Endothelial cell of umbilical vein (primary cell): ENCODE data around the gene C19orf25. TPM values are rescaled to one million over a fixed set of nuclear protein-coding genes. Genes with fewer than 3 reads are reported as not detected.

Experiments
- BruUV-seq: library from RNA; stranded (reverse); fragments of 400-500 nt; replicated peaks from 2 replicates; lab custom pipeline; 2021; lab: Mats Ljungman, UMichigan
- CTCF ChIA-PET: fragments of 300-600, 350-600 bp; sonication (Branson Sonifier 250); formaldehyde crosslinking; loops from one replicate; lab custom pipeline; 2021; ENCODE audit warnings: antibody characterized with exemption, inconsistent platforms; lab: Charles Lee
- POLR2A ChIA-PET: fragments of 300-600, 350-600 bp; sonication (Branson Sonifier 250); formaldehyde crosslinking; loops from one replicate; lab custom pipeline; 2021; ENCODE audit warnings: antibody characterized with exemption, inconsistent platforms; lab: Charles Lee
- DNase-seq: peaks from one replicate; pipeline ENCODE4 v3.0.0-alpha.2; 2011; ENCODE audit warnings: low read depth, low spot score
- FAIRE-seq: peaks from 2 replicates; lab custom pipeline; 2011; peaks lifted over from hg19 to GRCh38; lab: Jason Lieb, UNC
- H2AFZ ChIP-seq: 2 replicates; pipeline ENCODE4 v1.6.0; 2012; ENCODE audit warnings: low read depth, low read length, control low read depth, inconsistent platforms
- H3K27ac ChIP-seq: 2 replicates; pipeline ENCODE4 v1.5.1; 2011; ENCODE audit warnings: low read depth, mild to moderate bottlenecking, control low read depth, low read length, moderate library complexity; ENCODE audit not compliant: insufficient read depth
- H3K27me3 ChIP-seq, 2 experiments: 2 replicates each; pipeline versions ENCODE4 v1.6.0 to v1.6.1; 2011; ENCODE audit warnings: low read length in 2 of 2, mixed read lengths in 1 of 2; ENCODE audit not compliant: control insufficient read depth in 2 of 2, insufficient read depth in 2 of 2
- H3K36me3 ChIP-seq, 2 experiments: 2 replicates in 1 of 2; 3 replicates in 1 of 2; pipeline ENCODE4 v1.5.1; 2011; ENCODE audit warnings: low read length in 2 of 2, mild to moderate bottlenecking in 1 of 2, moderate library complexity in 1 of 2; ENCODE audit not compliant: control insufficient read depth in 2 of 2, insufficient read depth in 2 of 2; ENCODE audit errors: extremely low read depth in 1 of 2
- H3K4me1 ChIP-seq: 3 replicates; pipeline ENCODE4 v1.5.1; 2011; ENCODE audit warnings: mild to moderate bottlenecking, low read length; ENCODE audit not compliant: control insufficient read depth, insufficient read depth; ENCODE audit errors: extremely low read depth
- H3K4me2 ChIP-seq: 2 replicates; pipeline ENCODE4 v1.6.1; 2011; ENCODE audit warnings: low read length, control low read depth, mixed read lengths; ENCODE audit not compliant: insufficient read depth
- H3K4me3 ChIP-seq, 3 experiments: fragments of 200-600 bp in 1 of 3; sonication (generic), shearing (Covaris generic) in 1 of 3; replicated peaks in 1 of 3; 2 replicates each; pipeline ENCODE4 v1.5.1; 2011 to 2016; ENCODE audit warnings: control low read depth in 3 of 3, low read length in 3 of 3, mild to moderate bottlenecking in 2 of 3, inconsistent platforms in 1 of 3, low read depth in 1 of 3, moderate library complexity in 1 of 3; ENCODE audit not compliant: insufficient read depth in 1 of 3
- H3K79me2 ChIP-seq: 2 replicates; pipeline ENCODE4 v1.6.0; 2012; ENCODE audit warnings: low read length, inconsistent platforms; ENCODE audit not compliant: control insufficient read depth, insufficient read depth
- H3K9ac ChIP-seq: replicated peaks from 2 replicates; pipeline ENCODE3; 2011; ENCODE audit warnings: low read length, control low read depth; ENCODE audit not compliant: insufficient read depth; ENCODE audit errors: extremely low read depth
- H3K9me1 ChIP-seq: replicated peaks from 3 replicates; pipeline ENCODE4 v1.6.0; 2011; ENCODE audit warnings: mild to moderate bottlenecking, low read length; ENCODE audit not compliant: control insufficient read depth, insufficient read depth; ENCODE audit errors: extremely low read depth
- H3K9me3 ChIP-seq: replicated peaks from 2 replicates; pipeline ENCODE4 v1.5.1; 2012; ENCODE audit warnings: low read length, inconsistent platforms; ENCODE audit not compliant: control insufficient read depth, insufficient read depth
- H4K20me1 ChIP-seq: replicated peaks from 2 replicates; pipeline ENCODE3; 2011; ENCODE audit warnings: mild to moderate bottlenecking, low read length; ENCODE audit not compliant: control insufficient read depth, insufficient read depth; ENCODE audit errors: extremely low read depth
- CTCF ChIP-seq, 2 donors: IDR thresholded peaks; 1 replicate in 1 of 2; 2 replicates in 1 of 2; pipeline ENCODE4 v1.5.1; 2011; ENCODE audit warnings: low read length in 2 of 2, mild to moderate bottlenecking in 2 of 2, moderate library complexity in 2 of 2, control low read depth in 1 of 2, inconsistent platforms in 1 of 2, low read depth in 1 of 2; ENCODE audit not compliant: insufficient read depth in 1 of 2; ENCODE audit errors: extremely low read depth in 1 of 2
- EZH2 ChIP-seq: IDR thresholded peaks from 2 replicates; pipeline ENCODE4 v1.6.1; 2012; ENCODE audit warnings: borderline replicate concordance, low read depth, mild to moderate bottlenecking, moderate library complexity, low read length, inconsistent platforms; ENCODE audit not compliant: severe bottlenecking
- FOS ChIP-seq: IDR thresholded peaks from 2 replicates; pipeline ENCODE4 v1.6.1; 2011; ENCODE audit warnings: mild to moderate bottlenecking, low read length, moderate library complexity, borderline replicate concordance; ENCODE audit not compliant: insufficient read depth
- GATA2 ChIP-seq: IDR thresholded peaks from 2 replicates; pipeline ENCODE4 v1.7.0; 2011; ENCODE audit warnings: low read depth, mild to moderate bottlenecking, moderate library complexity, mixed read lengths, low read length; ENCODE audit not compliant: insufficient read length, insufficient read depth
- JUN ChIP-seq: IDR thresholded peaks from 2 replicates; pipeline ENCODE4 v1.6.1; 2011; ENCODE audit warnings: borderline replicate concordance, low read depth; ENCODE audit not compliant: insufficient read length, insufficient read depth
- MAX ChIP-seq: IDR thresholded peaks from 2 replicates; pipeline ENCODE4 v1.6.1; 2011; ENCODE audit not compliant: insufficient read depth, insufficient read length
- MYC ChIP-seq: IDR thresholded peaks from one replicate; pipeline ENCODE4 v1.6.1; 2011; ENCODE audit warnings: mild to moderate bottlenecking, low read depth, low read length
- POLR2A ChIP-seq: IDR thresholded peaks from 2 replicates; pipeline ENCODE4 v1.6.1; 2012; ENCODE audit warnings: low read depth, mild to moderate bottlenecking, control low read depth, low read length
- POLR2AphosphoS5 ChIP-seq: IDR thresholded peaks from 2 replicates; pipeline ENCODE4 v1.6.1; 2012; ENCODE audit warnings: low read depth, mild to moderate bottlenecking, control low read depth, low read length, moderate library complexity; ENCODE audit not compliant: insufficient read depth
- dilution Hi-C: fragments of 300-500 bp; cut with MboI; formaldehyde crosslinking; loops from one replicate; pipeline ENCODE4 v1.15.0; 2019; ENCODE audit warnings: low sequenced_read_pairs; ENCODE audit not compliant: extremely low pct_ligation_motif_present
- intact Hi-C: fragments of 100-400 bp; cut with micrococcal nuclease; formaldehyde crosslinking; loops from one replicate; pipeline ENCODE4 v1.10.0; 2022
- polyA plus RNA-seq, 4 experiments: library from polyadenylated mRNA; depleted of rRNA in 3 of 4; stranded (reverse) in 3 of 4; unstranded in 1 of 4; fragments of >200 nt; gene quantifications; 2 replicates each; pipeline versions ENCODE4 v1.2.1 to v1.2.3, GENCODE V29; 2011 to 2012; ENCODE audit warnings: missing spikeins in 1 of 4
- total RNA-seq: library from RNA; stranded (reverse); gene quantifications from 2 replicates; pipeline ENCODE4 v1.2.3, GENCODE V29; 2021

Gene C19orf25
- total and polyA plus RNA-seq, 2 donors (not counting 3 experiments of a cell fraction or from before 2014, with no cell fraction given): 28.0 to 34.6 TPM

- FAIRE-seq: peak; percentile 42
- Histone ChIP-seq H3K79me2 (peaks cover 34% of the 10 kb centered on the region), H3K36me3 (peaks cover 7 to 29% of the 10 kb centered on the region in 2 experiments), H3K4me1 (peaks cover 6% of the 10 kb centered on the region), H4K20me1 (no peaks in the 10 kb centered on the region), H3K9ac (peak overlapping the region; percentile 91), H3K4me2 (peak overlapping the region; percentile 58), H2AFZ (no peak overlapping the region), H3K27ac (peak overlapping the region; percentile 89), H3K9me1 (no peaks in the 10 kb centered on the region), H3K4me3 (peak overlapping the region; percentile 75 to 89 (median 85)), H3K27me3 (no peaks in the 10 kb centered on the region), H3K9me3 (no peaks in the 10 kb centered on the region)
- TF ChIP-seq GATA2 (no peak), JUN (no peak)
- intact Hi-C loops (loop anchor here (1.0 to 2.0 kb wide), 3 partner anchors 24 to 160 kb away; partner anchors contain the start of gene DAZAP1), dilution Hi-C loops (no loop called here)
- POLR2A ChIA-PET: no interaction called here
- DNase-seq: peak; percentile 18
- BruUV-seq: no TSS peak
- CTCF ChIA-PET: no interaction called here
Observed at GRCh38 chr19:1438933-1439354, 40.1 kb downstream of the C19orf25 start.

GRCh38 chr19:1438035-1438932 lies 40.7 kb downstream of the C19orf25 start, which contains the start of gene RPS15:
TSS of gene RPS15 (plus strand) at chr19:1438396. CDS start at chr19:1438426, 30 bp downstream.
- Histone ChIP-seq H4K20me1 (no peaks in the 10 kb centered on the region), H3K27ac (peak within 1 kb of the TSS; percentile 89), H3K9me1 (no peaks in the 10 kb centered on the region), H2AFZ (no peak within 1 kb of the TSS), H3K4me3 (peak within 1 kb of the TSS; percentile 75 to 89 (median 85)), H3K4me1 (peaks cover 6% of the 10 kb centered on the region), H3K9ac (peak within 1 kb of the TSS; percentile 91), H3K4me2 (peak within 1 kb of the TSS; percentile 58), H3K36me3 (peaks cover 7 to 35% of the 10 kb centered on the region in 2 experiments), H3K9me3 (no peaks in the 10 kb centered on the region), H3K27me3 (no peaks in the 10 kb centered on the region), H3K79me2 (peaks cover 34% of the 10 kb centered on the region)
- FAIRE-seq: peak; percentile 97
- intact Hi-C loops: loop anchor here (1.0 to 2.0 kb wide), 3 partner anchors 23 to 159 kb away; partner anchors contain the start of gene DAZAP1
- peak; percentile 98 for DNase-seq
- BruUV-seq: TSS peak; percentile 60
- ChIA-PET POLR2A (no interaction called here), CTCF (interaction anchor here (0.7 to 1.6 kb wide), 3 partner anchors 24 to 194 kb away, joined by 3 to 7 read pairs (median 3); no protein-coding TSS in a partner anchor)
- dilution Hi-C loops: no loop called here
- TF ChIP-seq MYC (peak; percentile 58), GATA2 (no peak), JUN (no peak), POLR2A (peak; percentile 99), EZH2 (no peak), CTCF (IDR thresholded peaks at IDR 0.05; ENCODE audit: extremely low read depth in 1 of 2, insufficient read depth in 1 of 2, low read depth in 1 of 2, low read length in 2 of 2) (peak; percentile 96 to 98), POLR2AphosphoS5 (peak; percentile 100), FOS (no peak), MAX (peak; percentile 79)
